Measurements from ENCODE around the gene ELF4.

The ELF4 gene

GRCh38 chrX:130047416-130047815 lies 62.9 kb downstream of the ELF4 start:
- TF ChIP-seq JUND (IDR thresholded peaks at IDR 0.05; ENCODE audit: low read depth), result no peak
- in situ Hi-C loops (cut with HindIII; ENCODE audit: low pct_unique_long_range_greater_than_20kb, low sequenced_read_pairs), result no loop called here
- no peak for DNase-seq (ENCODE audit: low read depth in 1 of 2, low spot score in 1 of 2)

GRCh38 chrX:130039847-130040246 lies 70.5 kb downstream of the ELF4 start:
- no peak for TF ChIP-seq JUND (IDR thresholded peaks at IDR 0.05; ENCODE audit: low read depth)
- DNase-seq (ENCODE audit: low read depth in 1 of 2, low spot score in 1 of 2), result no peak
- in situ Hi-C loops (cut with HindIII; ENCODE audit: low pct_unique_long_range_greater_than_20kb, low sequenced_read_pairs), result no loop called here

- in situ Hi-C loops (cut with HindIII; ENCODE audit: low pct_unique_long_range_greater_than_20kb, low sequenced_read_pairs), result no loop called here
- DNase-seq (ENCODE audit: low read depth in 1 of 2, low spot score in 1 of 2), result no peak
- no peak for TF ChIP-seq JUND (IDR thresholded peaks at IDR 0.05; ENCODE audit: low read depth)
Measured at GRCh38 chrX:130034178-130034577, 76.1 kb downstream of the ELF4 start.

GRCh38 chrX:130032552-130032951 lies 77.7 kb downstream of the ELF4 start:
- DNase-seq (ENCODE audit: low read depth in 1 of 2, low spot score in 1 of 2), result no peak
- in situ Hi-C loops (cut with HindIII; ENCODE audit: low pct_unique_long_range_greater_than_20kb, low sequenced_read_pairs), result no loop called here
- no peak for TF ChIP-seq JUND (IDR thresholded peaks at IDR 0.05; ENCODE audit: low read depth)

GRCh38 chrX:130030826-130031225 lies 79.5 kb downstream of the ELF4 start:
- in situ Hi-C loops (cut with HindIII; ENCODE audit: low pct_unique_long_range_greater_than_20kb, low sequenced_read_pairs), result no loop called here
- no peak for TF ChIP-seq JUND (IDR thresholded peaks at IDR 0.05; ENCODE audit: low read depth)
- DNase-seq (ENCODE audit: low read depth in 1 of 2, low spot score in 1 of 2), result no peak

GRCh38 chrX:130028196-130028595 lies 82.1 kb downstream of the ELF4 start:
- peak in 1 of 2 experiments; percentile 15 for DNase-seq (ENCODE audit: low read depth in 1 of 2, low spot score in 1 of 2)
- no peak for TF ChIP-seq JUND (IDR thresholded peaks at IDR 0.05; ENCODE audit: low read depth)
- in situ Hi-C loops (cut with HindIII; ENCODE audit: low pct_unique_long_range_greater_than_20kb, low sequenced_read_pairs), result no loop called here

- TF ChIP-seq JUND (IDR thresholded peaks at IDR 0.05; ENCODE audit: low read depth), result no peak
- in situ Hi-C loops (cut with HindIII; ENCODE audit: low pct_unique_long_range_greater_than_20kb, low sequenced_read_pairs), result no loop called here
- DNase-seq (ENCODE audit: low read depth in 1 of 2, low spot score in 1 of 2), result no peak
Measured at GRCh38 chrX:130027569-130027968, 82.7 kb downstream of the ELF4 start.

- TF ChIP-seq JUND (IDR thresholded peaks at IDR 0.05; ENCODE audit: low read depth), result no peak
- in situ Hi-C loops (cut with HindIII; ENCODE audit: low pct_unique_long_range_greater_than_20kb, low sequenced_read_pairs), result no loop called here
- no peak for DNase-seq (ENCODE audit: low read depth in 1 of 2, low spot score in 1 of 2)
Measured at GRCh38 chrX:130025256-130025655, 85.0 kb downstream of the ELF4 start.

GRCh38 chrX:130024127-130024526 lies 86.2 kb downstream of the ELF4 start:
- peak; percentile 7 to 79 for DNase-seq (ENCODE audit: low read depth in 1 of 2, low spot score in 1 of 2)
- no peak for TF ChIP-seq JUND (IDR thresholded peaks at IDR 0.05; ENCODE audit: low read depth)
- in situ Hi-C loops (cut with HindIII; ENCODE audit: low pct_unique_long_range_greater_than_20kb, low sequenced_read_pairs), result no loop called here

GRCh38 chrX:130020661-130021324 lies 89.5 kb downstream of the ELF4 start:
- in situ Hi-C loops (cut with HindIII; ENCODE audit: low pct_unique_long_range_greater_than_20kb, low sequenced_read_pairs), result no loop called here
- no peak for DNase-seq (ENCODE audit: low read depth in 1 of 2, low spot score in 1 of 2)
- no peak for TF ChIP-seq JUND (IDR thresholded peaks at IDR 0.05; ENCODE audit: low read depth)

- in situ Hi-C loops (cut with HindIII; ENCODE audit: low pct_unique_long_range_greater_than_20kb, low sequenced_read_pairs), result no loop called here
- no peak for DNase-seq (ENCODE audit: low read depth in 1 of 2, low spot score in 1 of 2)
- no peak for TF ChIP-seq JUND (IDR thresholded peaks at IDR 0.05; ENCODE audit: low read depth)
Measured at GRCh38 chrX:130018143-130018542, 92.2 kb downstream of the ELF4 start.

- TF ChIP-seq JUND (IDR thresholded peaks at IDR 0.05; ENCODE audit: low read depth), result no peak
- DNase-seq (ENCODE audit: low read depth in 1 of 2, low spot score in 1 of 2), result no peak
- in situ Hi-C loops (cut with HindIII; ENCODE audit: low pct_unique_long_range_greater_than_20kb, low sequenced_read_pairs), result no loop called here
Measured at GRCh38 chrX:130015181-130015580, 95.1 kb downstream of the ELF4 start.
